GM19025 (cell line): ENCODE data around the gene KCNJ1.

ENCODE experiments used
- ATAC-seq: cut with Tn5 transposase; IDR thresholded peaks from one replicate; pipeline ENCODE4 v1.9.1; 2021; ENCODE audit warnings: mild to moderate bottlenecking, low read depth, moderate library complexity; ENCODE audit not compliant: unreplicated experiment

KCNJ1 gene

GRCh38 chr11:128800871-128801417 is 66.2 kb downstream of the KCNJ1 start:
- no peak for ATAC-seq

GRCh38 chr11:128796270-128796669 is 70.8 kb downstream of the KCNJ1 start:
- ATAC-seq = peak; percentile 95

- no peak for ATAC-seq
These were observed 76.9 kb downstream of the KCNJ1 start for GRCh38 chr11:128790196-128790595.

- ATAC-seq = no peak
These were observed 77.5 kb downstream of the KCNJ1 start for GRCh38 chr11:128789497-128790150.
